8988T (cell line): Measurements from ENCODE around the gene ANKRD29.

Experiments
- DNase-seq: peaks from one replicate; pipeline ENCODE4 v3.0.0; 2011

Gene ANKRD29

GRCh38 chr18:23552505-23552904 lies 110.2 kb downstream of the ANKRD29 start:
- no peak for DNase-seq

GRCh38 chr18:23551978-23552377 lies 110.7 kb downstream of the ANKRD29 start:
- DNase-seq: no peak

- DNase-seq: no peak
These were observed 111.8 kb downstream of the ANKRD29 start for GRCh38 chr18:23550898-23551297.
